ENCODE measurements around the gene MMP24. TPM values are rescaled to one million over a fixed set of nuclear protein-coding genes. Genes with fewer than 3 reads are reported as not detected.

The MMP24 gene
- total RNA-seq, 4 donors from 2014 or later: 0.21 to 0.78 (median 0.66) TPM; not detected in 1

- TF ChIP-seq CTCF (IDR thresholded peaks at IDR 0.05): no peak
- TF ChIP-seq POLR2A (IDR thresholded peaks at IDR 0.05): no peak
- TF ChIP-seq EP300 (IDR thresholded peaks at IDR 0.05): no peak
- H3K4me1 ChIP-seq: peaks cover 0 to 9% (median 5%) of the 10 kb centered on the region in 4 donors
- DNase-seq (ENCODE audit: low spot score in 2 of 2): no peak
- no peaks in the 10 kb centered on the region for H3K9me3 ChIP-seq
- H3K4me3 ChIP-seq: no peak overlapping the region
- H3K36me3 ChIP-seq: no peaks in the 10 kb centered on the region
- no peaks in the 10 kb centered on the region for H3K27me3 ChIP-seq
- 81 to 83% methylated on average over 17 to 18 of the region's 19 CpGs for WGBS, 2 donors
- no peak overlapping the region for H3K27ac ChIP-seq
These were observed 62.0 kb downstream of the MMP24 start for GRCh38 chr20:35288325-35289060.

- TF ChIP-seq CTCF (IDR thresholded peaks at IDR 0.05) (no peak), POLR2A (IDR thresholded peaks at IDR 0.05) (no peak), EP300 (IDR thresholded peaks at IDR 0.05) (no peak)
- H3K27me3 ChIP-seq: no peaks in the 10 kb centered on the region
- no peaks in the 10 kb centered on the region for H3K4me1 ChIP-seq
- no peaks in the 10 kb centered on the region for H3K9me3 ChIP-seq
- no peak for DNase-seq (ENCODE audit: low spot score in 2 of 2)
- H3K4me3 ChIP-seq: no peak overlapping the region
- no peaks in the 10 kb centered on the region for H3K36me3 ChIP-seq
- H3K27ac ChIP-seq: no peak overlapping the region
- 44 to 55% methylated on average over 5 to 7 of the region's 7 CpGs for WGBS, 2 donors
These were observed 63.8 kb downstream of the MMP24 start for GRCh38 chr20:35290186-35290886.

- WGBS, 2 donors: 61 to 68% methylated on average over 7 of the region's 7 CpGs
- H3K9me3 ChIP-seq: no peaks in the 10 kb centered on the region
- no peak for DNase-seq (ENCODE audit: low spot score in 2 of 2)
- H3K4me1 ChIP-seq: no peaks in the 10 kb centered on the region
- TF ChIP-seq POLR2A (IDR thresholded peaks at IDR 0.05) (no peak), EP300 (IDR thresholded peaks at IDR 0.05) (no peak), CTCF (IDR thresholded peaks at IDR 0.05) (no peak)
- no peaks in the 10 kb centered on the region for H3K36me3 ChIP-seq
- H3K4me3 ChIP-seq: no peak overlapping the region
- H3K27ac ChIP-seq: no peak overlapping the region
- H3K27me3 ChIP-seq: no peaks in the 10 kb centered on the region
These were observed 64.5 kb downstream of the MMP24 start for GRCh38 chr20:35290887-35291417.

- Histone ChIP-seq H3K27me3 (no peaks in the 10 kb centered on the region), H3K36me3 (no peaks in the 10 kb centered on the region), H3K4me1 (no peaks in the 10 kb centered on the region), H3K4me3 (no peak within 1 kb of the TSS), H3K9me3 (no peaks in the 10 kb centered on the region), H3K27ac (no peak within 1 kb of the TSS)
- 70 to 93% methylated on average over 18 to 21 of the region's 40 CpGs for WGBS, 2 donors
- TF ChIP-seq EP300 (IDR thresholded peaks at IDR 0.05) (no peak), POLR2A (IDR thresholded peaks at IDR 0.05) (no peak), CTCF (IDR thresholded peaks at IDR 0.05) (no peak)
- no peak for DNase-seq (ENCODE audit: low spot score in 2 of 2)
These were observed 65.4 kb downstream of the MMP24 start, which contains the start of gene FAM83C for GRCh38 chr20:35291654-35292503. FAM83C (minus strand) TSS chr20:35292425; CDS start chr20:35292304, 121 bp downstream.

Measured in tibial nerve (tissue), 4 donors.